ENCODE results near the gene DOK1.

The DOK1 gene

DNA sequence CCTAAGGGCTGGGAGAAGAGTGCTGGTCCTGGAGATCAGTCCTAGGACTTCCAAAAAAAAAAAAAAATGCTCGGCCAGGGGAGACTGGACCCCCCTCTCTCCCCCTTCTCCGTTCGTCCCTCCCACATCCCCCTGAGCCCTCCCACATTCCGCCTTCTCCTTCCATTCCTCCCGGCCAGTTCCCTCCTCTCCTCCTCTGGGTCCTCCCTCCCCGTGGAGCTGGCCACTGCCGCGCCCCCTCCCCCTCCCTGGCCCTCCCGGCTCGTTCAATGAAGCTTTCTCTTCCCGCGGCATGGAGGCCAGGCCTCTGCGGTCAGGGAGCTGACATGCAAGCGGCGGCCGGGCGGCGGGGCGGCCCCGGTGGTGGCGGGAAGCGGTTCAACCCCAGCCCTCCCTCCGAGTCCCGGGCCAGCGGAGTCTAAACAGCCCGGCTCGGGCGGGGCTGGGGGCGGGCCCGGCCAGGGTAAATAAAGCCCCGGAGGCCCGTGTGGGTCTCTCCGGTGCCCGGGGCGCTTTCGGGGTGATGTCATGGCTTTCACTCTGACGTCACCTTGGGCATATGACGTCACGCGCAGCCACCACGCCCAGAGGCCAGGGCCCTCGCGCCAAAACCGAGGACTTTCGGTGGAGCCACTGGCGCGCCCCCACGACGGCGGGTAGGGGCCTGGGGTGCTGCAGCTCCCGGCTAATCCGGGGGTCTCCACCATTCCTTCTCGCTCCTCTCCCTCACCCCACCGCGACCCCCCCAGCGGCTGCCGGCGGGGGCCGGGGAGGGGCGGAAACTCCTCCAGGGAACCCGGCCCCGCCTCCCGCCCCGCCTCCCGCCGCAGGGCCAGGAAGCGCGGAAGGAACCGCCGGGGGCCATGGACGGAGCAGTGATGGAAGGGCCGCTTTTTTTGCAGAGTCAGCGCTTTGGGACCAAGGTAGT lies at the start of gene DOK1, which contains the start of gene LOXL3:
DOK1 (plus strand) TSS at position 829 of the 928 bp plus-strand sequence; CDS start at position 864, 35 bp downstream.
LOXL3 (minus strand) TSS at position 51 of the 928 bp plus-strand sequence. CDS start 1,308 bp downstream, outside the sequence.
- CTCF ChIA-PET = interaction anchor here (1.0 to 5.2 kb wide), 4 partner anchors 10 to 33 kb away, joined by 3 to 39 read pairs (median 4); no protein-coding TSS in a partner anchor

DNA sequence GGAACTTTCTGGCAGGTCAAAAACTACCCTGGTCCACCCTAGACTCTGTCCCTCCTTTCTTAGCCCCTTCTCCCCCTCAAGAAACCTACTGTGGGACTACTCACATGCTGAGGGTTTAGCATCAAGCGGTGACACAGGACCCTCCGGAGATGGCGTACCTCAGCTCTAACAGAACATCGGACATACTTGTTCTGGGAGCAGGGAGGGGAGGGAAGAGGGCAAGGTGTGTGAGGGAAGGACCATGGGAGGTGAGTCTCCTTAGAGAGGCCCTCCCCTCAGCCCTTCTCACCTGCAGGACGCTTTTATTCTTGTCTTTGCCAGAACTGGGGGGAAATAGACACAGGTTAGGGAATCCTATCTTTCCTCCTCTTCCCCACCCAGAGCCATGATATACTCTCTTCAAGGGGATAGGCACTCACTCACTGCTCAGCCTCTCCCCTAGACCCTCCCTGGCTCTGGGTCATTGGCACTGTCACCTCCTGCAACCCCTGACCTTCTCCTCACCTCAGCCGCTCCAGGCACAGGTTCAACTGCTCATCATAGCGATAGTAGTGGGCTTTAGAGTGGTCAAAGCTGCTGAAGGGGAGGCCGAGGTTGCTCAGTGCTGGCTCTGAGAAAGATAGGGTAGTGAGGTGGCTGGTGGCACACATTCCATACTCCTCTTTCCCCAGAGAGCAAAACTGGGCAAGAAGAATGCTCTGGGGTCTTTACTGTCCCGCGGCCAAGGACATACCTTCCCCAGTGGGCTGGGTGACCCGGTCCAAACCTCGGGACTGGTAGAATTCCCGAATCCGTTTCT lies 48.9 kb upstream of the DOK1 start:
- CTCF ChIA-PET = interaction anchor here (0.5 to 13.6 kb wide), 7 partner anchors 22 to 276 kb away, joined by 3 to 202 read pairs (median 7); partner anchors contain the start of genes AUP1, CCDC142, HTRA2 and TTC31
- TF ChIP-seq, protein P1, sequence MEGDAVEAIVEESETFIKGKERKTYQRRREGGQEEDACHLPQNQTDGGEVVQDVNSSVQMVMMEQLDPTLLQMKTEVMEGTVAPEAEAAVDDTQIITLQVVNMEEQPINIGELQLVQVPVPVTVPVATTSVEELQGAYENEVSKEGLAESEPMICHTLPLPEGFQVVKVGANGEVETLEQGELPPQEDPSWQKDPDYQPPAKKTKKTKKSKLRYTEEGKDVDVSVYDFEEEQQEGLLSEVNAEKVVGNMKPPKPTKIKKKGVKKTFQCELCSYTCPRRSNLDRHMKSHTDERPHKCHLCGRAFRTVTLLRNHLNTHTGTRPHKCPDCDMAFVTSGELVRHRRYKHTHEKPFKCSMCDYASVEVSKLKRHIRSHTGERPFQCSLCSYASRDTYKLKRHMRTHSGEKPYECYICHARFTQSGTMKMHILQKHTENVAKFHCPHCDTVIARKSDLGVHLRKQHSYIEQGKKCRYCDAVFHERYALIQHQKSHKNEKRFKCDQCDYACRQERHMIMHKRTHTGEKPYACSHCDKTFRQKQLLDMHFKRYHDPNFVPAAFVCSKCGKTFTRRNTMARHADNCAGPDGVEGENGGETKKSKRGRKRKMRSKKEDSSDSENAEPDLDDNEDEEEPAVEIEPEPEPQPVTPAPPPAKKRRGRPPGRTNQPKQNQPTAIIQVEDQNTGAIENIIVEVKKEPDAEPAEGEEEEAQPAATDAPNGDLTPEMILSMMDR (IDR thresholded peaks at IDR 0.05; ENCODE audit: insufficient read depth, low read length, missing control alignments) = no peak
- POLR2A ChIA-PET = interaction anchor here (0.7 kb wide), 1 partner anchor 681 kb away, joined by 3 read pairs; no protein-coding TSS in a partner anchor
- no peak for DNase-seq (ENCODE audit: low read depth, low spot score)
- peak overlapping the region; percentile 24; the same call in 1 of the 2 replicates for H3K4me3 ChIP-seq (ENCODE audit: low read depth, low read length)

More for the DNA sequence above, at the start of gene DOK1, which contains the start of gene LOXL3:
- POLR2A ChIA-PET = interaction anchor here (0.7 to 2.1 kb wide), 7 partner anchors 9 to 1051 kb away, joined by 3 to 12 read pairs (median 3); partner anchors contain the start of genes AUP1 and HTRA2
- TF ChIP-seq, protein P1 (IDR thresholded peaks at IDR 0.05; ENCODE audit: insufficient read depth, low read length, missing control alignments) = no peak
- DNase-seq (ENCODE audit: low read depth, low spot score) = peak; percentile 65
- peak within 1 kb of the TSS; percentile 92 for H3K4me3 ChIP-seq (ENCODE audit: low read depth, low read length)

DNA sequence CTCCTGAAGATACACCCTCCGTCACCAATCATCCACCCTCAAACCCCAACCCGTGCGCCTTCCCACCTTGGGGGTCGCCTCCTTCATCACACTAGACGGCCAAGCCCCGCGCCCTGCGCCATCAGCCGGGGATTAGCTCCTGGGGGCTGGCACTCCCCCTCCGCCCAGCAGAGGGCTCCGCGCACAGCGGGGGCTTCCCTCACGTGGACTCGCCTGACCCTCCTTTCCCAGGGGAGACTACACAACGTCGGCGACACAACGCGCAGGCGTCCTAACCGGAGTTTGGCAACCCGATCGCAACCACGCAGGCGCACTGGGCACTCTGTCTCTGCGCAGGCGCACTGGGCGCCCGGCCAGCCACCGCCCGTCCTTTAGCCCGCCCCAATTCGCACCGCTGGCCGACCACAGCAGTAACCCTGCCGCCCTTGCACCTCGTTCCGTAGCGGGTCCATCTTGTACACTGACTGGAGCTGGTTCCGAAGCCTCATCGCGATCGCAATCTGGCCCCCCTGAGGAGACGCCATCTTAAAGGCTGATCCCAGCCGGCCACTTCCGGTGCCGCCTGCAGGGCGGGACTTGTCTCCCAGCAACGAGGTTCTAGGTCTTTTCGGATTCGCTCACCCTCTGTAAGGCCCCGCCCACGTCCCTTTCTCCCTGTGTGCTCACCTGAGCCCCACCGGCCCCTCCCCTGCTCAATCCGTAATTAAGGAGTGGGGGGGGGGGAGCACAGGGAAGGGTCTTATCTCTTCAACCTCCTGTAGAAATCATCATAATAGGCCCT lies 47.2 kb upstream of the DOK1 start, which contains the start of gene PCGF1:
PCGF1 (minus strand) TSS at position 551 of the 781 bp plus-strand sequence; CDS start at position 524, 27 bp downstream.
- TF ChIP-seq, protein P1 (IDR thresholded peaks at IDR 0.05; ENCODE audit: insufficient read depth, low read length, missing control alignments) = peak; percentile 70
- peak within 1 kb of the TSS; percentile 100 for H3K4me3 ChIP-seq (ENCODE audit: low read depth, low read length)
- peak; percentile 87 for DNase-seq (ENCODE audit: low read depth, low spot score)
- POLR2A ChIA-PET = interaction anchor here (0.9 to 1.5 kb wide), 3 partner anchors 9 to 77 kb away, joined by 3 to 4 read pairs (median 3); no protein-coding TSS in a partner anchor
- CTCF ChIA-PET = interaction anchor here (0.7 to 13.6 kb wide), 11 partner anchors 10 to 80 kb away, joined by 3 to 202 read pairs (median 4); partner anchors contain the start of genes AUP1, CCDC142, HTRA2 and TTC31

DNA sequence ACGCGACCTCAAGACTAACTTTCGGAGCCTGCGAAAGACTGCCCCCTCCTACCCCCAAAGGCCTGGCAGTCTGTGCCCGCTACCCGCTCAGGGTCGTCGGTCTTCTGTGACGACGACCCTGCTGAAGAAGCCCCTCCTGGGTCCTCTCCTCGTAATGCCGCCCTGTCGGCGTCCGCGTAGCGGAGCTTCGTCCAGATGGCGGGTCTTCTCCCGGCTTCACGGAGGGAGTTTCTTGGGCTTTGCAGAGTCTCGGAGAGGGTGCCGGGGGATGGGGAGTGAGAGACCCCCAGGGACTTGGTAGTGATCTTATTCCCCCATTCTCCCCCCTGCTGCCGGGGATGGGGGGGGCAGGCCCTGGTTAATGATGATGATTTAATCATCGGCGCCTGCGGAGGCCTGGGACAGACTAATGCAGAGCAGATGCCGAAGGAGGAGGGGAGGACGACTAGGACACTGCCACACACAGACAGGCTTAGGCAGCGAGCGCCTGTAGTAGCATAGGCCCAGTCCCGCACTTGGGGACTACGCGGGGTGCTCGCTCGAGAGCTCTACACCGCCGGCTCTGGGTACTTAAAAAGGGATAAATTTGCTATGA lies 46.5 kb upstream of the DOK1 start:
- POLR2A ChIA-PET = interaction anchor here (0.9 to 1.0 kb wide), 2 partner anchors 8 to 76 kb away, joined by 3 to 4 read pairs; no protein-coding TSS in a partner anchor
- DNase-seq (ENCODE audit: low read depth, low spot score) = no peak
- CTCF ChIA-PET = interaction anchor here (0.7 to 13.6 kb wide), 9 partner anchors 10 to 79 kb away, joined by 3 to 202 read pairs (median 7); partner anchors contain the start of genes AUP1, CCDC142, HTRA2 and TTC31
- TF ChIP-seq, protein P1 (IDR thresholded peaks at IDR 0.05; ENCODE audit: insufficient read depth, low read length, missing control alignments) = no peak
- H3K4me3 ChIP-seq (ENCODE audit: low read depth, low read length) = peak overlapping the region; percentile 100

DNA sequence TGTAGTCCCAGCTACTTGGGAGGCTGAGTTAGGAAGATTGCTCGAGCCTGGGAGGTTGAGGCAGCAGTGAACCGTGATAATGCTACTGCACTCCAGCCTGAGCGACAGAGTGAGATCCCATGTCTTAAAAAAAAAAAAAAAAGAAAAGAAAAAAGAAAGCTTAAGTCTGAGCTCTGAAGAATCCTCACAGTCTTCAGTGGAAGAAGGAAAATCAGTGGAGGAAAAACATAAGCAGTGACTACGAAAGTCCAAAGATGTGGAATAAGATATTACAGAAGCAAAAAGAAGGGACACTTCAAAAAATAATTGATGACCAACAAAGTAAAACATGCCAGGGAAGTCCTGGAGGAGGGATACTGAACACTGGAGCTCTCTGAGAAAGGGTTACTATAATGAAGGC lies 44.2 kb upstream of the DOK1 start:
- POLR2A ChIA-PET = no interaction called here
- CTCF ChIA-PET = interaction anchor here (2.7 to 13.6 kb wide), 2 partner anchors 28 to 77 kb away, joined by 18 to 202 read pairs; partner anchors contain the start of genes CCDC142 and TTC31
- TF ChIP-seq, protein P1 (IDR thresholded peaks at IDR 0.05; ENCODE audit: insufficient read depth, low read length, missing control alignments) = no peak
- no peak for DNase-seq (ENCODE audit: low read depth, low spot score)
- no peak overlapping the region for H3K4me3 ChIP-seq (ENCODE audit: low read depth, low read length)

Measured in AG04449 (cell line).